Measurements from ENCODE around the gene ARID3B.
"Not testable (repeated sequence)": the region's sequence is repeated elsewhere in the genome, so short reads cannot be mapped to it uniquely, and the experiment has no call there.

The ARID3B gene

DNA sequence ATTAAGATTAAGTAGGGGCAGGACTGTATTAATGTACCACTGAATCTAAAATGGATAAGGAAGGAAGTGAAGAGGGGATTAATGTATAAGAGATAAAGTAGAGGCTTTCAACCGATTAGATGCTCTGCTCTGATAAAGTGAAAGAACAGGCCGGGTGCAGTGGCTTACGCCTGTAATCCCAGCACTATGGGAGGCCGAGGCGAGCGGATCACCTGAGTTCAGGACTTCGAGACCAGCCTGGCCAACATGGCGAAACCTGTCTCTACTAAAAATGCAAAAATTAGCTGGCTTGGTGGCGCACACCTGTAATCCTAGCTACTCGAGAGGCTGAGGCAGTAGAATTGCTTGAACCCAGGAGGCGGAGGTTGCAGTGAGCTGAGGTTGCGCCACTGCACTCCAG lies 1.5 kb upstream of the ARID3B start:
- not testable (repeated sequence) for DNase-seq

DNA sequence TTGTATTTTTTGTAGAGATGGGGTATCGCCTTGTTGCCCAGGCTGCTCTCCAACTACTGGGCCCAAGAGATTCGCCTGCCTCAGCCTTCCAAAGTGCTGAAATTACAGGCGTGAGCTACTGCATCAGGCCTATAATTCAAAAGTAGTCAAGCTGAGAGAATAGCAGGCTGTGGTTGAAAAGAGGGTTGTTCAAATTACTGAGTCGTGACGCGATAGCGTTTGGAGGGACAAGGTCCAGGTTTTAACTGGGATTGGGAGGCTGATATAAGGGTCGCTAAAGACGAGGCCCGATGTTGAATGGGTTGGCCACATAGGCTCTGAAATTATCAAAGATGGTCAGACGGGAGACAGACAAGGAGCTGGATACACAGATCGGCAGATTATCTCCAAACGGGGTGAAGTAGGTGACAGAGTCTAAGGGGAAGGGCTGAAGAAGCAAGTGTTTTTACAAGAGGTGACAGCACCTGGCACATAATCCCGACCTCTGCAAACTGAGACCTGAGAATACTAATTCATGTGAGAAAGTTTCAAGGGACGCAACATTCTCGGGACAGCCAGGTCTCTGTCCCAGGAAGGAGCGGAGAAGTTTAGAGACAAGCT lies 759 bp upstream of the ARID3B start:
- no peak for DNase-seq

DNA sequence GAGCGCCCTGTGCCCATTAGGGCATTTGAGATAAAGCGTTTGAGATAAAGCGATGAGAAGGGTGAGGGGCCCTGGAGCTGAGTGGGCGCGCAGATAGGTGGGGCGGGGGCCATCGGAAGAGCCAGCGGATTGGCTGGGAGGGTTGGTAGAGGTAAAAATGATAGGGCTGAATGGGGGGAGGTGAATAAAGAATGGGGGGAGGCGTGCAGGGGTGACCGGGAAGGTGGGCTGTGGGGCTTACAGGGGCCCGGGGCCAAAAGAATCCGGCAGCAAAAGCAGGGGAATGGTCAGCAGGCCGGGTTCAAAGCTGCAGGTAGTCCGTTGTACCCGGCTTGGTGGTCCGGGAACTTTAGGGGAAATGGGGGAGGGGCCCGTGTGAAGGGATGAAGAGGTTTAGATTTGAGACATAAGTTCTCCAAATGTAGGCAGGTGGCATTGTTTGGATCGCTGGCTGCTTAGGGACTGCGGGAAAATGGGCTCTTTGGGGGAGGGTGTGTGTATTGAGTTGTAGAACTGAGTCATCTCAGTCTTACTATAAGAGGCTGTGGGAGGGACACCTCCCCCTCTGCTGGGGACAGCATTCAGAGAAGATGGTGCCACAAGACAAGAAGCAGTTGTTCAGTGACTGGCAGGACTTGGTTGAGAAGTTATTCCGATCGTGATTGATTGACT lies 610 bp downstream of the ARID3B start:
- peak in 1 of 2 experiments; percentile 5 for DNase-seq

DNA sequence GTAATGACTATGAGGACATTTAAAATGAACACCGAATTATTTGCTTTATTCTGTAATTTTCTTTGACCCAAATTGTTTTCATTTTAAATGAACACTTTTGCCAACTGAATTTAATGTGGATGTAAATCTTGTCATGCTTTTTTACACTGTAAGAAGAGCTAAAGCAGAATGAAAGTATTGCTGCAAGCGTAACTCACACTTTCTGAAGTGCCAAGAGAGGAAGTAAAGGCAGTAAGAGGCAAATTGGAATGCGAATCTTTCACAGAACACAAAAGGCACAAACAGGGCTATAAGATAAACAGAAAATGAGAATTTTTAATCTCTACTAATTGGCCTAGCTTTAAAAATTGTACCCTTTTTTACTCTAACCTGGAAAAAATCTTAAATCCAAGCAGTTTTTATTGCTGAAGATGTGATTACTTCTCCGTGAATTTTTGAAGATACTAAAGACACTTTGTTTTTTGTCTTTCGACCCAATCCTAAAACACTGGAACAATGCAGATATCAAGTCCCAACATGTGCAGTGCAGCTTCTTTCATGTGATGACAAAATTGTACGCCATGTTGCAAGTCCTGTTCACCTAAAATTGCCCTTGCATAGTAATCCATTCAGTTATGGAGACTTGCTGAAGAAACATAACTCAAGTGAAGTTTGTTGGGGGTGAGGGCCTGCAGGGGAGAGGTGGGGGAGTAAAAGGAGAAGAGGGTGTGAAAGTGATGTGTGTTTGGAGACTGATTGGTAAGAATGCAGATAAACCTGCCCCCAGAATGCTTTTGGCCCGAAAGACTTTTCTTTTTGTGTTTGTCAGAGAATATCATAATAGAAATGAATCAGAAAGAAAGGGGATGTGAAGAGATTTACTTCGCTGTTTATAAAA lies 1.4 kb downstream of the ARID3B start:
- DNase-seq, result no peak

DNA sequence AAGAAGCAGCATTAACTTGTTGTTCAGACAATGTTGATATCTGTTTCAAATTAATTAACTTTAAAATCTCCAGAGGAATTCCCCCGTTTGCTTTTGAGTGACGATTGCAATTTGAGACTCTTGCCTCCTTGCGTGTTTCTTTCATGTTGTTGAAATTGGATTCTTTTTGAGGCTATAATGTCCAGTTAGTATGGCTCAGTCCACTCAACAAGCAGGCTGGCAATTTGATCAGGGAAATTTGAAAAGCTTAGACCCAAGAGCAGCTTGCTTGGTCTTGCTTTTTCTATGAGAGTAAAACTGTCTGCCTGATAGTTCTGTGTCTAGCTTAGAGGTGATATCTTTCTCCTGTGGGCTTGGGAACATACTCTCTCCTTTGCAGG lies 2.0 kb downstream of the ARID3B start:
- no peak for DNase-seq

DNA sequence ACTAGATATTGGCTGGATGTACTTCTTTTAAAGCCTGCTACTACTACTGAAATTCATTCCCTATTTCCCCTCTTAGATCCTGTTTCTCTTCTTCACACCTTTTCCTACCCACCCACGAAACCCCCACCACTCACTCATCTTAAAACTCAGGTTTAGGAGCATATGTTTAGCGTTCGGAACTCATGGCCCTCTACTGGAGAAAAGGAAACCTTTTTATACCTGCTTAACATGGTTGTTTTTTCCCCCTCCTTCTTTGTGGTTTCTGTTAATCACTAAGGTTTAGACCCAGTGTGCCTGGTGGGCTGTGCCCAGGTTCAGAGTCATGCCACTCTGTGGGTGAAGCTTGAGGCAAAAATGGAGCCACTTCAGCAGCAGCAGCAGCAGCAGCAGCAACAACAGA lies 2.6 kb downstream of the ARID3B start:
- DNase-seq, result no peak

DNA sequence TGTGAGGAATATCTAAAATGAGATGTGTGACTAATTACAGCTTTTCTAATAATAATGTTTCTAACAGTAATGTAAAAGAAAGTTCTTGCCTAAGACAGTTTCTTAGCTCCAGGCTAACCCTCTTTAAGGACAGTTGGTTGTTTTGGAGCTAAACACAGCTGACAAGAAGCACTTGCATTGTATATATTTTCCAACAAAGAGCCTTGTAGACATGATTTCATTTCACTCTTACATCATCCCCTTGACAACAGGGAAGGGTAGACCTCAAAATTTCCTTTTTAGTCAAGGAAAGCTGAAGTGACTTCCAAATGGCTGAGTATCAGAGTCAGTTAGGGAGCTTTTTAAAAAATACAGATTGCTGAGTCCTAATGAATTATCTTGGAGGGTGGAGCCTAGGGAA lies 4.1 kb downstream of the ARID3B start:
- DNase-seq, result no peak

DNA sequence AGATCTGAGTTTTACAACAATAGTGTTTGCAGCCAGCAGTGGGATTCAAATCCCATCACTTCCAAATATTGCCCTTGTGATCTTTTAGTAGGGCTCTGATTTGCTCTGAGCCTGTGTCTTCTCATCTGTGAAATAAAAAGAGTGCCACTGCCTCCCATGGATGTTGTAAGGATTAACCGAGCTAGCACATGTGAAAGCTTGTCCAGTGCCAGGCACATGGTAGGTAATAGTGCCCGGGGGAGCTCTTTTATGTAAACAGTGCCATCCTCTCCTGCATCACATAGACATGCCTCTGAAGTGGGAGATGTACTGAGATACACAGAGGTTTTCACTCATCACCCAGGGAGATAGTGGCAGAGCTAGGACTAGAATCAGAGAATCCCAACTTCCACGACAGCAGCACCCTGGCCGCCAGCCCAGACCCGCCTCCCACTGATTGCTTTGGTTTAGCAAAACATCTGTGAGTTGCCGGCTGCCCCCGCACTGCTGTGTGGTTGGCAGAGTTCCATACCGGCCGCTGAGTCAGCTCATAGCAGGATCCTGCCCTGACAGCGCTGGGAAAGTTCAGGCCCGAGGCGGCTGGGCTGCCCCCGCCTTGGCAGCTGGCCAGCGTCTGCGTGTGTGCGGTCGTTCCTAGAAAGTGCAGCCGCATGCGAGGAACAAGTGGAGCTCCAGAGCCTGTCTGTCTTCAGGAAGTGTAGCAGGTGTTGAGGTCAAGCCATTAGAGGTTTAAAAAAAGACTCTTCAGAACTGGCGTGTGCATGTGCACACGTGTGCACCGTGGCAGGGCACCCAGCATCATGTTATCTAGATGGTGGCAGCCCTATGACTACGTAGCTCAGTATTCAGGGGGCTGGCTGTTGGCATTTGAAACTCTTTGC lies 5.0 kb downstream of the ARID3B start:
- peak; percentile 89 to 96 for DNase-seq

DNA sequence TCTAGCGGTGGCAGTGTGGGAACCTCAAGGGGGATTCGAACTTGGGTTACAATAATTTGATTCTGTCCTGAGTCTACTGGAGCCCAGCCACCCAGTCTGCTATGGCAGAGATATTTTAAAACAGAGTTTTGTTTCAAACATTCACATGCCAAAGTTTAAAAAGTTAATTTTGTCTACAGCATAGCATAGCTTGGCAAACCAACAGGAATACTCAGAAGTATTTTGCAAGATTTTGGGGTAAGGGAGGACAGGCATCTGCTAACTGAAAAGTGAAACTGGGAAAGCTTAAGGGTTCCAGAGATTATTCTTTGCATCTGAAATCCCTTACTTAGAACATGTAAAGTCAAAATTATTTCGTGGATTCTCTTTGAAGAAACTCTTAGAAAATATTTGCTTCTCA lies 6.6 kb downstream of the ARID3B start:
- DNase-seq, result no peak

DNA sequence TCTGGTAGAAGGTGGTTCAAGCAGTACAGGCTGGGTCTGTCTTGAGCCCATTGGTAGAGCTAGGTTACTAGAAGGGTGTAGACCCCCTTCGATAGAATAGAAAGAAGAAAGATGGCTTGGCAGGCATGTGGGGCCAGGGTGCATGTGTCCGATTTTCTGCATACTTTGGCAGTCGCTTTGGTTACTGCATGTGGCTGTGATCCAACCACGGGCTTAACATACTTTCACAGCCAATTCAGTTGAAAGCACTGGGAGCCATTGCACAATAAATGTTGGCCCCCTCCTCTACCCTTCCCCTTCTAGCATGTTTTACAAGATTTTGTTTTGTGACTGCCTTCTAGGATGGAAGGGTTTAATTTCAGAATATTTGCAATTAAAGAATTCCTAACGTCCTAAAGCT lies 7.2 kb downstream of the ARID3B start:
- DNase-seq, result peak in 1 of 2 experiments; percentile 9

DNA sequence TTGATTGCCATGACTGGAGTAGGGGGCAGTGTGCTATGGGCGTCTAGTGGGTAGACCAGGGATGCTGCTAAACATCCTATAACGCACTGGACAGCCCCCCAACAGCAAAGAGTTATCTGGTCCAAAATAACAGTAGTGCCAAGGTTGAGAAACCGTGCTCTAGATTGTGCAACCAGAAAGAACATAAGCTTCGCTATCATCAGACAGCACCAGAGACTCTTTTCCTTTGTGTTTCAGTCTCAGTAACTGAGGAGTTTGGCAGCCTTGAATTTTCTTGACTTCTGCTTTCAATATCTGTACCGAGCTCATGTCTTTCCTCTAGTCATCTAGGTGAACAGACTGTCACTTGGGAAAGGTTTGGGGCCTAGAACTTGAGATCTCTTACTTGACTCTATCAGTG lies 8.8 kb downstream of the ARID3B start:
- DNase-seq, result no peak

DNA sequence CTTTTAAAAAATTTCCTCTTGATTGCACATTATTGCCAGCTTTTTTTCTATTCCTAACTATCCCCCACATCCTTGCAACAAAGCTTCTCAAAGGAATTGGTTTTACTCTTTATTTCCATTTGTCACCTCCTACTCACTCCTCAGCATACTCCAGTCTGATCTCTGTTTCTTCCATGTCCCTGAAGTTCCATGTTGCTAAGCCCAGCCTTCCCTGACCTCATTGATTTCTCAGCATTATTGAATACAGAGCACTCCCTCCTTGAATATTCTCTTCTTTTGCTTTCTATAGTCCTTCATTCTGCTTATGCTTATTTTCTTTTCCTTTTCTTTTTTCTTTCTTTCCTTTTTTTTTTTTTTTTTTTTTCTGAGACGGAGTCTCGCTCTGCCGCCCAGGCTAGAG lies 10.7 kb downstream of the ARID3B start:
- DNase-seq, result no peak

DNA sequence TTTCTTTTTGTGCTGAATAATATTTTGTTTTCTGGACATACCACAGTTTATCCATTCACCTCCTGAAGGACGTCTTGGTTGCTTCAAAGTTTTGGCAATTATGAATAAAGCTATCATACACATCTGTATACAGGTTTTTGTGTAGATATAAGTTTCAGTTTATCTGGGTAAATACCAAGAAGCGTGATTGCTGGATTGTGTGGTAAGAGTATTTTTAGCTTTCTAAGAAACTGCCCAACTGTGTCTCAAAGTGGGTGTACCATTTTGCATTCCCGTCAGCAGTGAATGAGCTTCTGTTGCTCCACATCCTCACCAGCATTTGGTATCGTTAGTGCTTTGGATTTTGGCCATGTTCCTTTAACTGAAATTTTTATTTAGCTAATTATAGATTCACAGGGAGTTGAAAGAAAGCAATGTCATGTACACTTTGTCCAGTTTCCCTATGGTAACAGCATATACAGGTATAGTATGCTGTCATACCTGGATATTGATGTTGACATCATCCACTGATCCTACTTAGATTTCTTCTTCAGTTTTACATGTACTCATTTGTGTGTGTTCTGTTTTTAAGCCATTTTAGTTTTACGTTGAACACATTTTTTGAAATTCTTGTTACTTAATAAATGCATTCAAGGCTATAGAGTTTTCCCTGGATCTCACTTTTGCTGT lies 11.9 kb downstream of the ARID3B start:
- no peak for DNase-seq

DNA sequence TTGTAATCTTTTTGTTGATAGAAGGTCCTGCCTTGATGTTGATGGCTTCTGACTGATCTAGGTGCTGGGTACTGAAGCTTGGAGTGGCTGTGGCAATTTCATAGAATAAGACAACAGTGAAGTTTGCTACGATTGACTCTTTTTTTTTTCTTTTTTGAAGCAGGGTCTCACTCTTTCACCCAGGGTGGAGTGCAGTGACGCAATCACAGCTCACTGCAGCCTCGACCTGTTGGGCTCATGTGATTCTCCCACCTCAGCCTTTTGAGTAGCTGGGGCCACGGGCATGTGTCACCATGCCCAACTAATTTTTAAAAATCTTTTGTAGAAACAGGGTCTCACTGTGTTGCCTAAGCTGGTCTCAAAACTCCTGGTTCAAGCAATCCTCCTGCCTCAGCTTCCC lies 14.2 kb downstream of the ARID3B start:
- DNase-seq, result no peak

DNA sequence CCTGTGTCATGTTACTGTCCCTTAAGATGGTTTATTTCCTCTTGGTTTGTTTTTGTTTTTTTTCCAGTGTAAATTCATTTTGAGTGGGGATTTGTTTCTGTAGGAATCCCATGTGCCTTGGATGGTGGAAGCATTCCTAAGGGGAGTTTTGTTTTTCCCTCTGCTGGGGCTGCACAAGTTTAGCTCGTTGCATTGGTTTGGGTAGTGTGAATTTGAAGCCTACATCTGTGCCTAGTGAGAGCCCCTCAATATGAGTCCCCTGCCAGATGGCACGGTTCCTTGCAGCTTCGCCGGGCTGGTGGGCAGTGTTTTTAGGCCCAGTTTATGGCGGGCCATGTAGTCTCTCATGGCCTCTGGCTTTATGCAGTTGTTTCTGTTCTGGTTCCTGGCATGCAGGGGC lies 17.7 kb downstream of the ARID3B start:
- no peak for DNase-seq

DNA sequence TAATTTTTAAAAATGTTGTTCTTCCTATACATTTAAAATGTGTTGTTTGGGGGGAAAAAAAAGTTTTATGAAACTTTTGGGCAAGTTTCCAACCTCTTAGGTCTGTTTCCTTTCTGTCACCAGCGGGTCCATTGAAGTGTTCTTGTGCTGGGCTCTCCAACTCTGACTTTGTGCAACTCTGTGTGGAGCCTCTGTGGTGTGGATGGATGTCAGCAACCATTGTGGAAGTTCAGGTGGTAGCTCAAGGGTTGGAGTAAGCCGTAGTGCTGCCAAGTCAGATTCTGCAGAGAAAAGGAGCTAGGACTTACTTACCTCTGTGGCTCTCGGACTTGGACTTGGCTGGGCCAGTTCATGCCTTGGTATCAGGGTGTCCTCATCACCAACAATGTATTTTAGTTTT lies 22.4 kb downstream of the ARID3B start:
- no peak for DNase-seq

DNA sequence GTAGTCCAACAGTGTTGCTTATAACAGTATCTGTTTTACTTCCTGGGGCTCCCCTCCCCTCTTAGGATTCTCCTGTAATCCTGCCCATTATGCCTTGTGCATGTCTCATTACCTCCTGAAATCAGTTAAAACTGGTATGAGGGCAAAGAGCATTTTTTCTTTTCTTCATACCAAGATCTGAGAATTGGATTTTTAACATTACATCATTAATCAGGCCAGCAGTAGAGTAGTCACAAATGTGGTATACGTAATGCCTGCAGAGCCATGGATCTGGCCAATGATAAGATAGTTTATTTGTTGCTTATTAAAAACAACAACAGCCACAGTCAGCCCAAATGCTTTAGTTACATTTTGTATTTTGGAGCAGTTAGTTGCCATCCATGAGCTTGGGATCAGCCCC lies 23.2 kb downstream of the ARID3B start:
- DNase-seq, result no peak

DNA sequence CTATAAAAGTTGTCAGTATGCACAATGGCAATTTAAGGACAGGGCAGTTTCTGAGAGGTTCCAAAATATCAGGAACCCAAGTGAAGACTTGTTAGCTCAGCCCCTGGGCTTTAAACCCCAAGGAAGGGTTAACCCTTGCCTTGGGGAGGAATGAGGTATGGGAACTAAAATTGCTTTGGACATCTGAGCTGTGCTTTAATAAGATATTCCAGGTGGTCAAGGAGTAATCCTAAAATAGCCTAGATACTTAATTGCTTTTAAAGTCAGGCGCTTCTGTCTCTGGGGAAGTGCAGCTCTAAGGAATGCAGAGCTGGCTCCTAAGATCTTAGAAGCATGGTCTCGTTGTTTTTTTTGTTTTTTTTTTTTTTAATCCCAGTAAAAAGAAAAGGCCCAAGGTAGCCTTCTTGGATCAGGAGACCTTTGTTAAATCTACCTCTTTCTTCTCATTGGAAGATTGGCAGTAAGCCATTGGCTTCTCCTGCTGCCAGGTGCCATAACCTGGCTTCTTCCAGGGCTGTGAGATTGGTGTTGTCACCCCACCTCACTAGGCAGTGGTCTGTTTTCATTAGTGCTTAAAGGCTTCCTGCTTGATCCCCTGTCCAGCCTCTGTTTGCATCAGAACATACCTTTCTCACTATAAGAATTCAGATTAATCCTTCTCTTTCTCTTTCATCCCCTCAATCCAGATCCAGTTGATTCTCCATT lies 24.5 kb downstream of the ARID3B start:
- no peak for DNase-seq

DNA sequence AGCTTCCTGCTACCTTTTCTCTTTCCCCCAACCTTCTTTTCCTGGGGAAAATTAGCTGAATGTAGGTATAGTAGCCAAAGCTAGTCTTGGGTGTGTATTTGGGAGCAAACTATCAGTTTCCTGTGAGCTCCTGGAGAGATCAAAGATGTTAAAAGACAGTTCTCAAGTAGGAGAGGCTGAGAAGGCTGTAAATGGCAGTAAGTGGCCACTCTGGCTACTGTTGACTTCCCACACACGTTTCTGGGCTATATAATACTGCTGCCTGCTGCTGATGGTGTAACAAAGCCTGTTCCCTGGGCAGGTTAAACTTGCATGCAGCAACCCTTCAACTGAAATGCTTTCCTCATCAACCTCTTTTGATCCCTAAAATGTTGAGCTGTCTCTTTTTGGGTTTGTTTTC lies 27.6 kb downstream of the ARID3B start:
- DNase-seq, result no peak

DNA sequence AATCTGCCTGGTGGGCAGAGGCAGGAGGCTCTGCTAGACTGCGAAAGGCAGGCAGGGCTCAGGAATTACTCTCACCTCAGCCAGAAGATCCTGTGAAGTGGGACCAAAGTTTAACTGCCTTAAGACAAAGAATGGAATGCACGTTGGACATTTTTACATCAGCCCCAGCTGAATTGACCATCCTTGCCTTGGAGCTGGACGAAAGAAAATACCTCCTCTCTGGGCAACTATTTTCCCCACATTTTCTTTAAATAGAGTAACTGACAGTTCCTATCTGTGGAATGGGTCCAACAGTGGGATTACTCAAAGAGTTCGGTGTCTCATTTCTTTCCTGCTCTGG lies 28.7 kb downstream of the ARID3B start:
- DNase-seq, result no peak

DNA sequence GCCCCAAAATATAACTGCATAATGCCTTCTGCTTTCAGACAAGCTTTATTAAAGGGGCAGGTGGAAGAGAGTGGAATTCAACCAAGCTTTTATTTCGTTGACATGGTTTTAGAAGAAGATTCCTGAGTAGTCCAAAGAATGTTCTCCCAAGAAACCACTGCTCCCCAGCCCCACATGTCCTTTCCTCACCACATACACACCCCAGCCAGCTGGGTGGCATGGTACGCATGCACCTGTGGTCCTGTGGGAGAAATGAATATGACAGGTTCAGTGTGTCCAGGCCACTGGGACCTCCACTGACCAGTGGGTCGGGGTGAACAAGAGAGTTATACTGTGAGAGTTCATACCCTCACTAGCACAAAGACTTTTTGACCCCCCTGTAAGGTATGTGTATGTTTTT lies 30.2 kb downstream of the ARID3B start:
- no peak for DNase-seq

DNA sequence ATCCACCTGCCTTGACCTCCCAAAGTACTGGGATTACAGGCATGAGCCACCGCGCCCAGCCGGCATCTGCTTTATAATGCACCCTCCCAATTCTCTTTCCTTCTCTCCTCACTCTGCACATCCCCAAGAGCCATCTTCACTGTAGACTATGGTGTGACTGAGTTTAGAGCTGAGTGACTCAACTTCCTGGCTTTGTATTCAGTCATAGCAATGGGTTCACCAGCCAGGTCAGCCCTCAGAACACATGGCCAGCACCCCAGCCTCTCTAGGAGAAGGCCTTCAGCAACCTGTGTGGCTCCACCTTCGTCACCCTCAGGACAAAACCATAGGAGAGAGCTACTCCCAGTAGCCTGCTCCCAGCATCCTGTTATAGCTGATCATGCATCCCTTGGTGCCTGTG lies 33.0 kb downstream of the ARID3B start:
- no peak for DNase-seq
